Left cardiac atrium (tissue), 4 donors: ENCODE results near the gene ATP6V1C2. TPM values are rescaled to one million over a fixed set of nuclear protein-coding genes. Genes with fewer than 3 reads are reported as not detected.
"Not testable (repeated sequence)": the region's sequence is repeated elsewhere in the genome, so short reads cannot be mapped to it uniquely, and the experiment has no call there.

ENCODE experiments used
- ATAC-seq, 2 donors: fragments of 200-7000 bp; cut with Tn5 transposase; one replicate each; pipeline ENCODE4 v1.9.1; 2020; ENCODE audit warnings: mild to moderate bottlenecking in 2 of 2, moderate library complexity in 2 of 2
- DNase-seq: peaks from one replicate; pipeline ENCODE4 v3.0.0-alpha.2; 2020
- intact Hi-C, 2 donors: fragments of 100-400 bp; cut with DNase I; formaldehyde crosslinking; loops; one replicate each; pipeline versions ENCODE4 v1.14.1 to v1.15.1; 2022 to 2023
- total RNA-seq, 2 donors: library from RNA; stranded (reverse); fragmentation: NEBNext Ultra II Directional; extraction: Animal tissue kit (Norgen Biotek cat#: 25700); gene quantifications; one replicate each; pipeline ENCODE4 v1.2.1, GENCODE V29; 2021
- donor health status: DM: no; HTN: yes; CAD: no.
- donor health status: DM: no; HTN: yes; CAD: no; lungs with severe emphysema.
- donor health status: DM: yes; HTN: yes; CAD: no.
- donor health status: Dilated cardiomyopathy.

Gene ATP6V1C2
- total RNA-seq, 2 donors from 2014 or later, result 0.18 to 0.47 TPM

- intact Hi-C loops, result no loop called here
- ATAC-seq (no peak), DNase-seq (no peak)
These were observed 58.5 kb downstream of the ATP6V1C2 start for GRCh38 chr2:10779776-10780490.

- intact Hi-C loops, result no loop called here
- ATAC-seq (no peak), DNase-seq (no peak)
These were observed 59.0 kb downstream of the ATP6V1C2 start for GRCh38 chr2:10780491-10780820.

GRCh38 chr2:10780821-10781220 lies 59.4 kb downstream of the ATP6V1C2 start:
- ATAC-seq, intact Hi-C loops, DNase-seq: not testable (repeated sequence)

GRCh38 chr2:10781746-10782145 lies 60.3 kb downstream of the ATP6V1C2 start:
- ATAC-seq, result no peak
- DNase-seq, result no peak
- intact Hi-C loops, result no loop called here

GRCh38 chr2:10783421-10783820 lies 62.0 kb downstream of the ATP6V1C2 start:
- DNase-seq, result no peak
- intact Hi-C loops, result no loop called here
- ATAC-seq, result no peak

GRCh38 chr2:10784719-10785118 lies 63.3 kb downstream of the ATP6V1C2 start:
- intact Hi-C loops, result no loop called here
- ATAC-seq (no peak), DNase-seq (no peak)

- intact Hi-C loops, result no loop called here
- ATAC-seq (peak in 1 of 2 donors; percentile 41), DNase-seq (no peak)
These were observed 63.8 kb downstream of the ATP6V1C2 start for GRCh38 chr2:10785260-10785659.

GRCh38 chr2:10786240-10786982 lies 65.0 kb downstream of the ATP6V1C2 start:
- no peak for ATAC-seq
- intact Hi-C loops, result no loop called here
- DNase-seq, result no peak

- DNase-seq (no peak), ATAC-seq (no peak)
- intact Hi-C loops, result no loop called here
These were observed 65.9 kb downstream of the ATP6V1C2 start for GRCh38 chr2:10787176-10787968.

- ATAC-seq (no peak), DNase-seq (no peak)
- intact Hi-C loops, result no loop called here
These were observed 67.4 kb downstream of the ATP6V1C2 start for GRCh38 chr2:10788855-10789254.

GRCh38 chr2:10790228-10790973 lies 69.0 kb downstream of the ATP6V1C2 start:
- no peak for DNase-seq
- ATAC-seq, result no peak
- intact Hi-C loops, result no loop called here

- no peak for DNase-seq
- ATAC-seq, result no peak
- intact Hi-C loops, result no loop called here
These were observed 70.7 kb downstream of the ATP6V1C2 start for GRCh38 chr2:10792001-10792634.

- DNase-seq (no peak), ATAC-seq (no peak)
- intact Hi-C loops, result no loop called here
These were observed 71.4 kb downstream of the ATP6V1C2 start for GRCh38 chr2:10792660-10793400.

GRCh38 chr2:10793816-10794215 lies 72.4 kb downstream of the ATP6V1C2 start:
- intact Hi-C loops, result no loop called here
- ATAC-seq, result no peak
- no peak for DNase-seq

- intact Hi-C loops, result no loop called here
- no peak for DNase-seq
- ATAC-seq, result no peak
These were observed 73.4 kb downstream of the ATP6V1C2 start for GRCh38 chr2:10794876-10795275.

- ATAC-seq, result no peak
These were observed 74.1 kb downstream of the ATP6V1C2 start for GRCh38 chr2:10795508-10796046.

GRCh38 chr2:10796703-10797102 lies 75.3 kb downstream of the ATP6V1C2 start:
- intact Hi-C loops, result no loop called here
- DNase-seq (no peak), ATAC-seq (no peak)

More at GRCh38 chr2:10795508-10796046, 74.1 kb downstream of the ATP6V1C2 start:
- no peak for DNase-seq
- intact Hi-C loops, result no loop called here

GRCh38 chr2:10798783-10799182 lies 77.4 kb downstream of the ATP6V1C2 start:
- ATAC-seq (no peak), DNase-seq (no peak)
- intact Hi-C loops, result no loop called here
